Tibial nerve (tissue), 4 donors: Measurements from ENCODE around the gene AFG1L. TPM values are rescaled to one million over a fixed set of nuclear protein-coding genes. Genes with fewer than 3 reads are reported as not detected.
"Not testable (repeated sequence)": the region's sequence is repeated elsewhere in the genome, so short reads cannot be mapped to it uniquely, and the experiment has no call there.

ENCODE experiments used
- DNase-seq, 2 donors: peaks; one replicate each; pipeline ENCODE4 v3.0.0-alpha.2; 2019; ENCODE audit warnings: low spot score in 2 of 2
- H3K27ac ChIP-seq, 4 donors: fragments of 200-600 bp; sonication (generic) in 3 of 4; one replicate each; pipeline ENCODE4 v1.5.1; 2017 to 2019; ENCODE audit warnings: mild to moderate bottlenecking in 1 of 4
- H3K27me3 ChIP-seq, 2 donors: fragments of 200-600 bp; sonication (generic) in 1 of 2; one replicate each; pipeline versions ENCODE4 v1.5.1 to v1.6.0; 2017 to 2019
- H3K36me3 ChIP-seq, 3 donors: fragments of 200-600 bp; sonication (generic); one replicate each; pipeline ENCODE4 v1.5.1; 2018 to 2019
- H3K4me1 ChIP-seq, 4 donors: fragments of 200-600 bp; sonication (generic) in 3 of 4; one replicate each; pipeline ENCODE4 v1.5.1; 2017 to 2019
- H3K4me3 ChIP-seq, 4 donors: fragments of 200-600 bp; sonication (generic) in 3 of 4; one replicate each; pipeline ENCODE4 v1.5.1; 2017 to 2019; ENCODE audit warnings: mild to moderate bottlenecking in 1 of 4, moderate library complexity in 1 of 4
- H3K9me3 ChIP-seq, 4 donors: fragments of 200-600 bp; sonication (generic) in 3 of 4; one replicate each; pipeline ENCODE4 v1.5.1; 2017 to 2019
- EP300 ChIP-seq, 2 donors: sonication (generic); formaldehyde crosslinking; IDR thresholded peaks; one replicate each; pipeline ENCODE4 v1.6.1; 2017; ENCODE audit warnings: antibody characterized with exemption in 2 of 2, mild to moderate bottlenecking in 1 of 2
- POLR2A ChIP-seq, 2 donors: fragments of 450-650 bp; IDR thresholded peaks; one replicate each; pipeline ENCODE4 v1.6.1; 2017; ENCODE audit warnings: antibody characterized with exemption in 2 of 2, mild to moderate bottlenecking in 2 of 2, moderate library complexity in 2 of 2
- WGBS, 2 donors: methylation state at CpG; one replicate each; pipeline ENCODE4 v1.1.5; 2018; 5-methylcytosine and 5-hydroxymethylcytosine counted together
- total RNA-seq, 4 donors: library from RNA; depleted of rRNA; stranded (reverse); fragments of >200 nt; gene quantifications; one replicate each; pipeline ENCODE4 v1.1.0, GENCODE V29; 2016
- TF ChIP-seq, protein P1 (sequence below), 5 experiments: fragments of 200-600 bp in 3 of 5; fragments of 450-650 bp in 2 of 5; sonication (generic) in 3 of 5; IDR thresholded peaks; one replicate each; pipeline ENCODE4 v1.5.1; 2016 to 2019; ENCODE audit warnings: antibody characterized with exemption in 5 of 5, mild to moderate bottlenecking in 3 of 5, moderate library complexity in 2 of 5

The AFG1L gene
- total RNA-seq, 4 donors from 2014 or later: 2.0 to 5.2 (median 4.1) TPM

DNA sequence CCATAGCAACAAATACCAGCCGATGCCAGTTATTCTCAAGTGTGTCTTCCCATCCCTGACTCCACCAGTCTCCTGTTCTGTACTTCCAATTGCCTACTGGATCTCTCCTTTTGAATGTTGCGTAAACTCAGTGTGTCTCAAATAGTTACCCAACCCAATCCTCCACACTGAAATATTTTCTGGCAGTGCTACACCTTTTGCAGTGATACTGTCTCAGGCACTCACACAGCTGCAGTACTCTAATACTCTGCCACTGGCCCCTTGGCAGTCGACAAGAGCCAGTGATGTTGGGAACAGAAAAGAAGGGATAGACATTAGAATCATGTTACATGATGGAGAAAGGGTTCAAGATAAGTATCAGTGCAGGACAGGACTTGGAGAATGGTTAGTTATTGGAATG is 234.0 kb downstream of the AFG1L start:
- Histone ChIP-seq H3K4me1 (no peaks in the 10 kb centered on the region), H3K27ac (no peak overlapping the region), H3K27me3 (no peaks in the 10 kb centered on the region), H3K4me3 (no peak overlapping the region), H3K9me3 (no peaks in the 10 kb centered on the region), H3K36me3 (no peaks in the 10 kb centered on the region)
- TF ChIP-seq, protein P1, sequence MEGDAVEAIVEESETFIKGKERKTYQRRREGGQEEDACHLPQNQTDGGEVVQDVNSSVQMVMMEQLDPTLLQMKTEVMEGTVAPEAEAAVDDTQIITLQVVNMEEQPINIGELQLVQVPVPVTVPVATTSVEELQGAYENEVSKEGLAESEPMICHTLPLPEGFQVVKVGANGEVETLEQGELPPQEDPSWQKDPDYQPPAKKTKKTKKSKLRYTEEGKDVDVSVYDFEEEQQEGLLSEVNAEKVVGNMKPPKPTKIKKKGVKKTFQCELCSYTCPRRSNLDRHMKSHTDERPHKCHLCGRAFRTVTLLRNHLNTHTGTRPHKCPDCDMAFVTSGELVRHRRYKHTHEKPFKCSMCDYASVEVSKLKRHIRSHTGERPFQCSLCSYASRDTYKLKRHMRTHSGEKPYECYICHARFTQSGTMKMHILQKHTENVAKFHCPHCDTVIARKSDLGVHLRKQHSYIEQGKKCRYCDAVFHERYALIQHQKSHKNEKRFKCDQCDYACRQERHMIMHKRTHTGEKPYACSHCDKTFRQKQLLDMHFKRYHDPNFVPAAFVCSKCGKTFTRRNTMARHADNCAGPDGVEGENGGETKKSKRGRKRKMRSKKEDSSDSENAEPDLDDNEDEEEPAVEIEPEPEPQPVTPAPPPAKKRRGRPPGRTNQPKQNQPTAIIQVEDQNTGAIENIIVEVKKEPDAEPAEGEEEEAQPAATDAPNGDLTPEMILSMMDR (IDR thresholded peaks at IDR 0.05): no peak
- no peak for TF ChIP-seq EP300 (IDR thresholded peaks at IDR 0.05)
- no peak for TF ChIP-seq POLR2A (IDR thresholded peaks at IDR 0.05)
- WGBS, 2 donors: 64 to 78% methylated on average over 3 of the region's 3 CpGs
- no peak for DNase-seq

DNA sequence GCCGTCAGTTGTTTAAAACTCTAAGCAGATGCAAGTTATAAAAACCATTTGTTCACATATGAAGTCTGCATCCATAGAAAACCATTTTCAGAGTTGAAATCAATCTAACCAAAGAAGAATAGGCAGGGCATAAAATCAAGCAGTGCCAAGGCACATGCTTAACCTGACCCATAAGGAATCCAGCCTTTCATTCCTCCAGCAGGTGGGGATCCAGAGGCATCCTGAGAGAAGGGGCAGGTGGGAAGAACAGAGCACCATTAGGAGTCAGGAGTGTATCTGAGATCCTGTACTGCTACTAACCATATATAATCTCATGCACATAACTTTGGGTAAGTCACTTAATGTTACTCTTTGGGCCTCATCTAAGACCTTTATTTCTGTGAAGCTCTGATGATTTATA is 236.5 kb downstream of the AFG1L start:
- TF ChIP-seq, protein P1 (IDR thresholded peaks at IDR 0.05): no peak
- no peak for TF ChIP-seq EP300 (IDR thresholded peaks at IDR 0.05)
- no peak for TF ChIP-seq POLR2A (IDR thresholded peaks at IDR 0.05)
- no peak overlapping the region for H3K4me3 ChIP-seq
- H3K27ac ChIP-seq: no peak overlapping the region
- no peak for DNase-seq
- H3K9me3 ChIP-seq: no peaks in the 10 kb centered on the region
- no peaks in the 10 kb centered on the region for H3K36me3 ChIP-seq
- whole genome bisulfite sequencing, 2 donors: 80 to 90% methylated on average over 1 of the region's 1 CpG
- H3K27me3 ChIP-seq: no peaks in the 10 kb centered on the region
- H3K4me1 ChIP-seq: no peaks in the 10 kb centered on the region

DNA sequence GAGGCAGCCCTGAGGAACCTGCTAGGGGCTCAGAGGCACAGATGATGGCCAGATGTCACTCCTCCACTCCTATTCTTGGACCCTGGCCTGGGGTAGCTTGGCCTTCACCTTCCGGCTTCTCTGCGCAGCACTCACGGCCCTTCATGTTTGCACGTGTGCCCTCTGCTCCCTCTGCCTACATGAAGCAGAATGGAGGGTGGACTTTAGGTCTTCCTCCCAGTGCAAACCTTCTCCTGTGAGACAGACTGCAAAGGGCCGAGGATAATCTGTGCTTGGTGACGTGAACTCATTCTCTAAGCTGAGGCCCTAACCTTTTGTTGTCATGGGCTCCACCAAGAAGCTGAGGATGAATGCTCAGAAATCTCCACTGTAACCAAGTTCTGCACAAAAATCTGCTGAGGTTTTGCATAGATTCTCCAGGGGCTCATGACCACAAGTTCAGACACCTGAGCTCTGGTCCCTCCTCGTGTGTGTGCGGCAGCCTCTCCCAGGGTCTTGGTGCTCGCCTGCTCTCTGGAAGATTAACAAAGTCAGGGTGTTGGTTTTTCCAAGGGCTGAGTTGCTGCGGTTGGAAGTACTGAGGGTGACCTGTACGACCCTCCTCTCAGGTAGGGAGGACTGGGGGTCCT is 240.4 kb downstream of the AFG1L start:
- 86 to 91% methylated on average over 11 of the region's 11 CpGs for WGBS, 2 donors
- H3K4me1 ChIP-seq: no peaks in the 10 kb centered on the region
- no peak for TF ChIP-seq POLR2A (IDR thresholded peaks at IDR 0.05)
- no peak for TF ChIP-seq EP300 (IDR thresholded peaks at IDR 0.05)
- TF ChIP-seq, protein P1 (IDR thresholded peaks at IDR 0.05): no peak
- no peaks in the 10 kb centered on the region for H3K27me3 ChIP-seq
- no peak overlapping the region for H3K4me3 ChIP-seq
- no peak overlapping the region for H3K27ac ChIP-seq
- H3K36me3 ChIP-seq: no peaks in the 10 kb centered on the region
- H3K9me3 ChIP-seq: peaks cover 0 to 9% (median 0%) of the 10 kb centered on the region in 4 donors
- DNase-seq: no peak

DNA sequence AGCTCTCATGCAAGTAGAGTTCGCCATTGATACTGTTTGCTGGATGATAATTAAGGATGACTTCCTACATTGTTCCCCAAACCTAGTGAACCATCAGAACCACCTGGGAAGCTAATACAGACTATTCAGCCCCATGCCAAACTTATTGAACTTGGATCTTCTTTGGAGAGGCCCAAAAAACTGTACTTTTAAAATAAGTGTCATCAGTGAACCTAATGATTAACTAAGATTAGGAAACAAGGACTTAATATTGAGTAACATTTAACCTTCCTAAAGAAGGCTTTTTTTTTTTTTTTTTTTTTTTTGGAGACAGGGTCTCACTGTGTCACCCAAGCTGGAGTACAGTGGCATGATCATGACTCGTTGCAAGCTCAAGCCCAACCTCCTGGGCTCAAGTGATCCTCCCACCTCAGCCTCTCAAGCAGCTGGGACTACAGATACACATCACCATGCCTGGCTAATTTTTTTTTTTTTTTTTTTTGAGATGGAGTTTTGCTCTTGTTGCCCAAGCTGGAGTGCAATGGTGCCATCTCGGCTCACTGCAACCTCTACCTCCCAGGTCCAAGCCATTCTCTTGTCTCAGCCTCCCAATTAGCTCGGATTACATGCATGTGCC is 241.2 kb downstream of the AFG1L start:
- peaks cover 0 to 10% (median 0%) of the 10 kb centered on the region in 4 donors for H3K9me3 ChIP-seq
- H3K4me1 ChIP-seq, H3K4me3 ChIP-seq, DNase-seq, H3K27ac ChIP-seq, H3K36me3 ChIP-seq, H3K27me3 ChIP-seq: not testable (repeated sequence)
- 88 to 90% methylated on average over 4 of the region's 4 CpGs for WGBS, 2 donors

DNA sequence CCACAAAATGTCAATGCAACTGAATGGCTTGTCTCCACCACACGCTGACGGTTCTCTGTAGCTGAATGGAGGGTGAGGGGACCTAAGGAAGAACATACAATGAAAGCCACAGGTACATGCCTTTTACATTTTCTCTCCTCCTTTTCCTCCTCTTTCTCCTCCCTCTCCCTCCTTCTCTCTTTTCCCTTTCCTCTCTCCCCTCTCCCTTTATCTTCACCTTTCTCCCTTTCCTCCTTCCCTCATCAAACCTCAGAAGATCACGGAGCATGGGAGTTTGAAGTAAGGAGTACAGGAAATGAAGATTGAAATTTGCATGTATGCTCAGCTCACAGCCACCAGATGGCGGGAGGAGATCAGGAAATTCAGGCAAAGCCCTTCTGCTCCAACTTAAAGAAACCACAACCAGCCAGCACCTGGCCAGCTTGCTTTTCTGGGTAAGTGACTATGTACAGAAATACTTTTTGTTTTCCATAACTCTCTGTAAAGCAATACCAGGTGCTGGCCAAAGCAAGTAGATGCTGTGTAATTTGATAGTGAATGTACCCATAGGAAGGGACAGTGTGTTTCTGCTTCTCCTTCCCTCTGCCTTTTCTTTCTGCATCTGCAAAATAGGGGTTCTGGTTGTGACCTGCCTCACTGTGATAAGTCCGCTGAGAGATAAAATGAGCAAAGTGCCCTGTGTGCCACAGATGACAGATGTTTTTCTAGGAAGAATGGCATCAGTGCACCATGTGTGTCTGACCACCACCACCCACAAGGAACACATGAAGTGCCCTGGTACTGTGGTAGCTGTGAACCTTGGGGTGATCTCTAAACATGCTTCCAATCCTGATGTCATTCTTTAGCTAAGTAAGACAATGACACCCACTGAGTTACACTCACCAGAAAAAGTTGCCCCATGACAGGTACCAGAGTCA is 247.2 kb downstream of the AFG1L start:
- Histone ChIP-seq H3K4me1 (peaks cover 0 to 8% (median 2%) of the 10 kb centered on the region in 4 donors), H3K27ac (no peak overlapping the region), H3K36me3 (no peaks in the 10 kb centered on the region), H3K4me3 (no peak overlapping the region), H3K27me3 (no peaks in the 10 kb centered on the region), H3K9me3 (peaks cover 0 to 10% (median 0%) of the 10 kb centered on the region in 4 donors)
- TF ChIP-seq EP300 (IDR thresholded peaks at IDR 0.05) (peak in 1 of 2 donors; percentile 48), POLR2A (IDR thresholded peaks at IDR 0.05) (no peak)
- TF ChIP-seq, protein P1 (IDR thresholded peaks at IDR 0.05): peak; percentile 74 to 95 (median 80)
- peak; percentile 30 to 68 for DNase-seq
- WGBS, 2 donors: 17 to 21% methylated on average over 5 of the region's 5 CpGs
